Stimulated activated CD4-positive, alpha-beta T cell treated with anti-CD3 and anti-CD28 coated beads, Interleukin-2, amount 100 ng/mL, for 48 hours (primary cell): Measurements from ENCODE around the gene ARHGEF11.

Experiments
- DNase-seq, 2 donors: peaks; one replicate each; pipeline ENCODE4 v3.0.0-alpha.2; 2020

Gene ARHGEF11

DNA sequence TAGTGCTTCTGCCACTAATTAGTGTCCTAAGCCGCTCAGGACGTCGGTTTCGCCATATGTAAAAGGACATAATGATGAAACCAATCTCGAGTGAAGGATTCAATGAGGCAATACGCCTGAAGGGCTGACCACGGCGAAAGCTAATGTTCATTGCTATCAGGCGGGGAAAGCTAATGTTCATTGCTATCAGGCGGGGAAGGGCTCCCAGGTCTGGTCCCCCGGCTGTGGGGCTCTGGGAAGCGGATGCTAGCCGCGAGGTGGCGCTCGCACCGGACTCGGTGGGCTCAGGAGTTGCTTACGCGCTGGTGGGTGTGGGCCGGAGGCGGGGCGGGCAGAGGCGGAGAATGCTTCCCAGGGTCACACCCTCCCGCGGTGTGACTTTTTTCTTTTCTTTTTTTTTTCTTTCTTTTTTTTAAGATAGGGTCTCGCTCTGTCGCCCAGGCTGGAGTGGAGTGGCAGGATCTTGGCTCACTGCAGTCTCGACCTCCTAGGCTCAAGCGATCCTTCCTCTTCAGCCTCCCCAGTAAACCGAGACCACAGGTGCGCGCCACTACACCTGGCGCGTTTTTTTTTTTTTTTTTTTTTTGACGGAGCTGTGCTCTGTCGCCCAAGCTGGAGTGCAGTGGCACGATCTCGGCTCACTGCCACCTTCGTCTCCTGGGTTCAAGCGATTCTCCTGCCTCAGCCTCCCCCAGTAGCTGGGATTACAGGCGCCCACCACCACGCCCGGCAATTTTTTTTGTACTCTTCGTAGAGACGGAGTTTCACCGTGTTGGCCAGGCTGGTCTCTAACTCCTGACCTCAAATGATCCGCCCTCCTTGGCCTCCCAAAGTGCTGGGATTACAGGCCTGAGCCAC, 153.1 kb downstream of the ARHGEF11 start:
- DNase-seq, result peak; percentile 89 to 91

DNA sequence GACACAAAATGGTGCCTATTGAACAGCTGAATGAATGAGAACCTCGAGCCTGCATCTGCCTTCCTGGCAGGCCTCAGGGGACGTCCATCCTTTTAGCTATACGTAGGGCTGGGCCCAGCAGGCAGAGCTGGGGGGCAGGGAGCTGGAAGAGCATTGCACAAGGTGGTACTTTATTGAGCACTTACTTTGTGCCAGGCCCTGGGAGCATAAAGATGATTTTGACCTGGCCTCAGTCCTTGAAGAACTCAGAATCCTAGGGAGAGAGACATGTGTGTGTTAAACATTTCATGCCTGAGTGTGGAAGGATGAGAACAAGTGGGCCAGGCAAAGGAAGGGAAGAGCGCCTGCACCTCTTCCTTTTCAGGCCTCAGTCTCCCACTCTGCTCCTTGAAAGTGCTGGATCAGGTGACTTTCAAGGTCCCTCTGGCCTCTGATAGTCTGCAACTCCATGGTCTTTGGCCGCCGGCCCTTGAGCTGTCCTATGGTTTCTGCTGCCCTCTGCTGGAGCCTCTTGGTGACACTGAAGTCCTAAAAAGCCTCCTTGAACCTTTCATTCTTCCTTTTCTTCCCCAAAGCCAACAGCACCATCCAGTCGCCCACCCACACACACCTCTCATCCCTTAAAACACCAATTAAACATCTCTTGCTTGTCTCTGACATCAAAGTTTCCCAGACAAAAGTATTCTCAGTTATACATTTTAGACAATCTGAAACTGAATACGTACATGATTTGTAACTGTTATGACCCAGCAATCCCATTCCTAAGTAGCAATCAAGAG, 155.6 kb downstream of the ARHGEF11 start:
- peak; percentile 63 to 66 for DNase-seq

GRCh38 chr1:156887734-156888133, 157.8 kb downstream of the ARHGEF11 start:
- no peak for DNase-seq

DNA sequence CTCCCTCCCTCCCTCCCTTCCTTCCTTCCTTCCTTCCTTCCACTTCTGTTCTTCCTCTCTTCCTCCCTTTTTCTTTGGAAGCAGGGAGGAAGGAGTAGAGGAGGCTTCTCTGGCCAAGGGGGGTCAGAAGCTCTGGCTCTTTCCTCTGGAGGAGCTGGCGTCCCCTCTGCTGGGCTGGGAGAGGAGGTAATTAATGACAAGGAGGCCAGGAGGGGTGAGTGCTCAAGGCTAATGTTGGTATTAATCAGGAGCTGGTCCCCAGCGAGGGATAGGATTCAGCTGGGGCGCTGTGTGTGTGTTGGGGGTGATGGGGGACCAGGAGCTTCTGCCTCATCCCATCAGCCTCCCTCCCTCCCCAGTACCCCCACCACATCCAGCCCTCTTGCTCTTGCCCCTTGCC, 158.2 kb downstream of the ARHGEF11 start:
- no peak for DNase-seq

DNA sequence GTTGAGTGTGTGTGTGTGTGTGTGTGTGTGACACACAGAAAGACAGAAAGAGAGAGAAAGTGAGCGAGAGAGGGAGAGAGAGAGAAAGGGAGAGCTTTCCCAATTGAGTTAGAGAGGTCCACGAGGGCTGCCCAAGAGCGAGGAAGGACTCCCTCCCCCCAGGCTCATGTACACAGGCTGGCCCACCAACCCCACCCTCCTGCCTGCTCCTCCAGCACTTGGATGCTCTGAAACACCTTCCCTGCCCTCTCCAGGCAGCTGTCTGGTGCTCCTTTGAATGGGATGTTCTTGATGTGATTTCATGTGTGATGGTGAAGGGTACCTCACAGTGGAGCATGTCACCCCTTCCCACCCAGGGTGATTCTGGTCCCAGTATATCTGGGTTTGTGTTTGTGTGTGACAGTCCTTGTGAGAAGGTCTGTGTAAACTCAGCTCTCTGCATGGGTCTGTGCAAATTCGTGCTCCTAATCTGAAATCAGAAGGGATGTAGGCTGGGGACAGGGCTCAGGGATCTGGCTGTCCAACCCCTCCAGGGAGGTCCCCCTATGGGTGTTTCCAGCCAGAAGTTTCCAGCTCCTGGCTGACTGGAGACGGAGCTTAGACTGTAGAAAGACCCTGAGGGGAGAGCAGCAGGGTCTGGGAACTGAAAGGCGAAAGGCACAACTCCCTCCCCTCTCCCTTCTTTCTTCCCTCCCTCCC, 158.8 kb downstream of the ARHGEF11 start:
- no peak for DNase-seq

GRCh38 chr1:156885880-156886355, 159.6 kb downstream of the ARHGEF11 start:
- DNase-seq, result no peak

DNA sequence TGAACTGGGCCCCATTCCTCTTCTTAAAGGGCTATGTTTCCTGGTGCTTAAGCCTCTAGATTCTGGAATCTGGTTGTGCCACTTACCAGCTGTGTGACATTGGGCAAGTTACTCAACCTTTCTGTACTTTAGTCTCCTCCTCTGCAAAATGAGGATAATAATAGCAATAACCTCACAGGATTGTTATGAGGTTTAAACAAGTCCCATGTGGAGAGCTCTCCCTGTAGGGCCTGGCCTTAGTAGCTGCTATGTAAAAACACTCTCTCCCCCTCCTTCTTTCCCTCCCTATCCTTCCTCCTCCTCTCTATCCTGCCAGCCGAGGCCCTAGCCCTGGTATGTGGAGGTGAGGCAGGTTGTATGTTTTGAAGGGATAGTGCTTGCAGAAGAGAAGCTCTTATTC, 160.2 kb downstream of the ARHGEF11 start:
- no peak for DNase-seq
